GM21786 (cell line): ENCODE data around the gene VRK3.
"Not testable (repeated sequence)": the region's sequence is repeated elsewhere in the genome, so short reads cannot be mapped to it uniquely, and the experiment has no call there.

ENCODE experiments used
- ATAC-seq: cut with Tn5 transposase; IDR thresholded peaks from one replicate; pipeline ENCODE4 v1.9.1; 2021; ENCODE audit not compliant: unreplicated experiment

VRK3 gene

DNA sequence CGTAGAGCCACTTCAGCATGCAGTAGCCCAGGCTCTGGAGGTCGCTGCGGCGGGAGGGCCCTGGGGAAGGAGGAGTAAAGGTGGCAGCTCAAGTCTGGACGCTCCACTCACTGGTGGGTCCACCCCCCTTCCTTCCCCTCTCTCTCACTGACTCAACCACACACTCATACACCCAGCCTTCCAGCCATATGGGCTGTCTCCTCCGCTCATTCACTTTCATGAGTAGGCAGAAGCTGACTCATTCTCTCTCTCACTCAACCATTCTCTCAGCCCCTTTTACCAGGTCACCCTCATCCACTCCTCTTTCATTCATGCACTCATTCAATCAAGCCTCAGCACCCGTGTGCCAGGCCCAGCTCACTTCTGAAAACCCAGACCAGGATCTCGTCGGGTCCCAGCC is 36.7 kb downstream of the VRK3 start:
- ATAC-seq, result no peak

DNA sequence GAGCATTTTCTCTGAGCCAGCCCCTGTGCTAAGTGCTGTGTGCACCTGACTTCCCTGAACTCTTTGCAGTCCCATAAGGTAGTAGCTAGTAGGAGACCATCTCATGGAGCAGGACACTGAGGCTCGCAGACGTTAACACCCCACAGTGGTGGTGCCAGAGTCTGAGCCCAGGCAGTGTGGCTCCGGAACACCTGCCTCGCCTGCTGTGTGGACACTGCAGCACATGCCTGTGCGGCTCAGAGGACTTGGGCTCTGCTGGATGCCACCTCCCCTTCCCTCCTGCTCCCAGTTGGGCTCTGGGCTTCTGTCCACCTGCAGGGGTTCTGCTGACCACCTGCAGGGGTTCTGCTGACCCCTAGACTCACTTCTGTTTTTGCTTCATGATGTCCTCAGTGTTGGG is 37.2 kb downstream of the VRK3 start:
- no peak for ATAC-seq

GRCh38 chr19:49987159-49987698 is 37.9 kb downstream of the VRK3 start:
- no peak for ATAC-seq

- no peak for ATAC-seq
Observed at GRCh38 chr19:49986354-49986753, 38.8 kb downstream of the VRK3 start.

- ATAC-seq, result no peak
Observed at GRCh38 chr19:49985871-49986270, 39.3 kb downstream of the VRK3 start.

- no peak for ATAC-seq
Observed at GRCh38 chr19:49984491-49984890, 40.7 kb downstream of the VRK3 start.

GRCh38 chr19:49983645-49984229 is 41.4 kb downstream of the VRK3 start:
- no peak for ATAC-seq

GRCh38 chr19:49981603-49982593 is 43.3 kb downstream of the VRK3 start:
- ATAC-seq, result no peak

- no peak for ATAC-seq
Observed at GRCh38 chr19:49978324-49978723, 46.8 kb downstream of the VRK3 start.

DNA sequence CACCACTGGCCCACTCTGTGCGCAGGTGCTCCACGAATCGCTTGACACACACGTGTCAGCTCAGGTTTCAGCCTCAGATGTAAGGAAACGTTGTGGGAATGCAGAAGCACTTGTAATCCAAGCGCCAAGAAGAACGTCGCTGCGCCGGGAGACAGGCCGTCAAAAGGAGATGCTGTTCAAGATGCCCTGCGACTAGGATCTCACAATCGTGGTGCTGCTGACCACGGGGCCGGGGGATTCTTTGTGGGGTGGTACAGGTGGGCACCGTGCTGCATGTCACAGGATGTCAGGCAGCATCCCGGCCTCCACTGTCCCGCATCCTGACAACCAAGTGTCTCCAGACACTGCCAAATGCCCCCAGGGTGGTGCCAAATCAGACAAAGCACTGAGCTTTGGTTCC is 47.3 kb downstream of the VRK3 start:
- no peak for ATAC-seq

GRCh38 chr19:49977076-49977475 is 48.1 kb downstream of the VRK3 start:
- no peak for ATAC-seq

GRCh38 chr19:49976496-49976895 is 48.7 kb downstream of the VRK3 start:
- ATAC-seq, result no peak

DNA sequence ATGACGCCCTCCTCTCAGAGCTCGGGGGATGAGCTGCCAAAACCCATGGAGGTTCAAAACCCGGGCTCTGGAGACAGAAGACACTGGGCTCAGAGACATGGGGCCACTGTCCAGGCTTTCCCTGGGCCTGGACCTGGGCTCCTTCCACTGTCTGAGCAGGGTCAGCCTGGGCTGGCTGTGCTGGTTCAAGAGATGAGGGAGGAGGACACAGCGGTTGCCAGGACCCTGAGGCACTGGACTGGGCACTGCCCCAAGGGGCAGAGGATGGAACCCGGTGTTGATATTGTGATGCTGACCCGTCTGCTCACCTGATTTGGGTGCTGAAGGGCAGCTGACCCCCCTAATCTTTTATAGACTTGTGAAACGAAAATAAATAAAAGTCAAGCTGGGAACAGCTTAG is 50.1 kb downstream of the VRK3 start:
- no peak for ATAC-seq

DNA sequence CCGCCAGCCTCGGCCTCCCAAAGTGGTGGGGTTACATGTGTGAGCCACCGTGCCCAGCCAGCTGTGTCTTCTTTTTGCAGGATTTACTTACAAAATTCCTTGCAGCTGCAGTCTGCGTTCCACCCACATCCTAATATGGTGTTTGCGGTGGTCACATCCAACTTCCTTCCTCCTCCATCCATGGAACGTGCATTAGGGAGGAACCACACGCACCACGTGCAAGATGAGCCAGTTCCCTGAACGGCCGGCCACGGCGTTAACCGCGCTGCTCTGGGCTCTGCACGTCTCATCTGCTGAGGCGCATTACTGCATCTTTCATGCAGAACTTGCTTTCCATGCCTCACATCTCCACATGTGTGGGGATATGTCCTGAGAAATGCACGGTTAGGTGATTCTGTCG is 51.2 kb downstream of the VRK3 start:
- ATAC-seq, result no peak

GRCh38 chr19:49972841-49973240 is 52.3 kb downstream of the VRK3 start:
- ATAC-seq, result no peak

DNA sequence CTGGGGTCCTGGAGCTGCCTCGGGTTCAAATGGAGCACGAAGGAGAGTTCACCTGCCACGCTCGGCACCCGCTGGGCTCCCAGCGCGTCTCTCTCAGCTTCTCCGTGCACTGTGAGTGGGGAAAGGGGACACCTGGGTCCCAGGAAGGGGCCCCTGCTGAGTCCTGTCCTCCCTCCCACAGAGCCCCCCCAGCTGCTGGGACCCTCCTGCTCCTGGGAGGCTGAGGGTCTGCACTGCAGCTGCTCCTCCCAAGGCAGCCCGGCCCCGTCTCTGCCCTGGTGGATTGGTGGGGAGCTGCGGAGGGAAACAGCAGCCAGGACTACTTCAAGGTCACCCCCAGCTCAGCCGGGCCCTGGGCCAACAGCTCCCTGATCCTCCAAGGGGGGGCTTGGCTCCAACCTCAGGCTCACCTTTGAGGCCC is 53.2 kb downstream of the VRK3 start:
- ATAC-seq, result no peak

DNA sequence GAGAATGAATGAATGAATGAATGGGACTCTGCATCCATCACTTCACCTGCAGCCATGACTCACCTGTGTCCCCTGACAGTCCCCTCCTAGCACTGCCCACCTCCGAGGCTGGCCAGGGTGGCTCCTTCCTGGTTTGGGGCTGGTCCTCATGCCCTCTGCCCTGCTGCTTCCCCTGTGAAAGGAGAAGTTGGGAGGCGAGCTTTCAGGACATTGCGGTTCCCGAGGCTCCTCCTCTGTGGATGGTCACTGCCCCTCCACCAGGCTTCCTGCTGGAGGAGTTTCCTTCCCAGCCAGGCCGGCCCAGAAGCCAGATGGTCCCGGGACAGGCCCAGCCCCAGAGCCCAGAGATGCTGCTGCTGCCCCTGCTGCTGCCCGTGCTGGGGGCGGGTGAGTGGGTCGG is 55.8 kb downstream of the VRK3 start:
- ATAC-seq, result not testable (repeated sequence)

GRCh38 chr19:49968279-49968922 is 56.8 kb downstream of the VRK3 start:
- no peak for ATAC-seq

DNA sequence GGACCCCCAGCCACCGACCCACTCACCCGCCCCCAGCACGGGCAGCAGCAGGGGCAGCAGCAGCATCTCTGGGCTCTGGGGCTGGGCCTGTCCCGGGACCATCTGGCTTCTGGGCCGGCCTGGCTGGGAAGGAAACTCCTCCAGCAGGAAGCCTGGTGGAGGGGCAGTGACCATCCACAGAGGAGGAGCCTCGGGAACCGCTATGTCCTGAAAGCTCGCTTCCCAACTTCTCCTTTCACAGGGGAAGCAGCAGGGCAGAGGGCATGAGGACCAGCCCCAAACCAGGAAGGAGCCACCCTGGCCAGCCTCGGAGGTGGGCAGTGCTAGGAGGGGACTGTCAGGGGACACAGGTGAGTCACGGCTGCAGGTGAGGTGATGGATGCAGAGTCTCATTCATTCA is 64.2 kb downstream of the VRK3 start, which contains the start of gene SIGLEC11:
SIGLEC11 (minus strand) TSS at position 193 of the 400 bp plus-strand sequence; CDS start at position 102, 91 bp downstream.
- not testable (repeated sequence) for ATAC-seq

DNA sequence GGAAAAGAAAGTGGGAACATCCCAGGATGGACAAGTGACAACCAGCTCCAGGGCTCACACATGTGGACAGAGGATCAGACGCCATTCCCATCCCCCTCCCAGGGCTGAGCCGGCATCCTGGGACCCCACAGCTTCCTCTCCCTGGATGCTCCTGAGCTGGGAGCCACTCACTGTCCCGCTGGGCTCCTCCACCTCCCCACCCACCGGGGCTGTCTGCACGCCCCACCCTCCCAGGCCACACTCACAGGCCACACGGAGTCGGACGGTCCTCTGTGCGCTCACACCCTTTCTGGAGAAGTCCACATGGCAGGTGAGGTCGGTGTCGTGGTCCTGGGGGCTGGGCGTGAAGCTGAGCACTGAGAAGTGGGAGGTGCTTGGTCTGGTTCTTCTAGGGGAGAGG is 65.3 kb downstream of the VRK3 start:
- ATAC-seq, result not testable (repeated sequence)

DNA sequence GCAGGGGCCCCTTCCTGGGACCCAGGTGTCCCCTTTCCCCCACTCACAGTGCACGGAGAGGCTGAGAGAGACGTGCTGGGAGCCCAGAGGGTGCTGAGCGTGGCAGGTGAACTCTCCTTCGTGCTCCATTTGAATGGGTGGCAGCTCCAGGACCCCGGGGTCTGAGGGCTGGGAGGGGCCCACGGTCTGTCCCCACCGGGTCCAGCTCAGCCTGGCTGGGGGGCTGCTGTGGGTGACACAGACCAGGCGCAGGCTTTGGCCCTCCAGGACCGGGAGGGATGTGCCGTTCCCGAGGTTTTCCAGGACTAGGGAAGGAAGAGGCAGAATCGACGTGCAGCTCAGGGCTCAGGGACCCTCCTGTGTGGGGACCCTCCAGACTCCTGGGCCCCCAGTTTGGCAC is 66.6 kb downstream of the VRK3 start:
- not testable (repeated sequence) for ATAC-seq
